Measurements from ENCODE around the gene DIAPH1.

Gene DIAPH1

GRCh38 chr5:141608046-141608445 is 10.8 kb downstream of the DIAPH1 start:
- no peak for DNase-seq
- Histone ChIP-seq H2BK5ac (ENCODE audit: low read depth, low read length, poor library complexity, severe bottlenecking) (no peak overlapping the region), H2AK5ac (ENCODE audit: low read length, severe bottlenecking) (no peak overlapping the region), H3K4me1 (ENCODE audit: control insufficient read depth, insufficient read depth, low read depth, low read length) (peaks cover 6% of the 10 kb centered on the region), H2BK12ac (ENCODE audit: low read length in 2 of 2) (no peak overlapping the region), H4K91ac (ENCODE audit: low read length) (no peak overlapping the region), H3K9me3 (ENCODE audit: control insufficient read depth, low read length) (no peaks in the 10 kb centered on the region), H3K27me3 (ENCODE audit: control insufficient read depth in 1 of 2, insufficient read depth in 1 of 2, low read length in 2 of 2) (no peaks in the 10 kb centered on the region), H3K9ac (ENCODE audit: low read length) (no peak overlapping the region), H3K36me3 (ENCODE audit: control insufficient read depth in 1 of 2, insufficient read depth in 2 of 2, low read depth in 1 of 2, low read length in 2 of 2) (no peaks in the 10 kb centered on the region), H3K4ac (ENCODE audit: low read depth in 1 of 2, low read length in 2 of 2) (no peak overlapping the region), H3K4me2 (ENCODE audit: low read length, poor library complexity, severe bottlenecking) (no peak overlapping the region), H2AFZ (ENCODE audit: low read depth, low read length) (no peak overlapping the region), H3K27ac (ENCODE audit: low read length, poor library complexity, severe bottlenecking) (no peak overlapping the region), H3K79me1 (replicated peaks; ENCODE audit: low read length, poor library complexity, severe bottlenecking) (peaks cover 20% of the 10 kb centered on the region), H2BK120ac (ENCODE audit: low read depth, low read length) (no peak overlapping the region), H4K8ac (ENCODE audit: low read length) (no peak overlapping the region), H3K4me3 (ENCODE audit: insufficient read depth in 1 of 2, low read depth in 1 of 2, low read length in 2 of 2) (no peak overlapping the region), H2BK15ac (ENCODE audit: low read depth, poor library complexity, severe bottlenecking) (no peak overlapping the region), H3K23ac (ENCODE audit: low read length in 2 of 2) (no peak overlapping the region), H3K18ac (ENCODE audit: low read depth in 1 of 2, low read length in 2 of 2) (no peak overlapping the region), H3K14ac (ENCODE audit: low read length in 2 of 2) (no peak overlapping the region)
- WGBS: 95% methylated on average over 2 of the region's 2 CpGs

GRCh38 chr5:141605523-141606277 is 13.1 kb downstream of the DIAPH1 start:
- DNase-seq: peak; percentile 21
- Histone ChIP-seq H3K14ac (ENCODE audit: low read length in 2 of 2) (no peak overlapping the region), H2AFZ (ENCODE audit: low read depth, low read length) (no peak overlapping the region), H3K27ac (ENCODE audit: low read length, poor library complexity, severe bottlenecking) (no peak overlapping the region), H2BK5ac (ENCODE audit: low read depth, low read length, poor library complexity, severe bottlenecking) (no peak overlapping the region), H3K9me3 (ENCODE audit: control insufficient read depth, low read length) (no peaks in the 10 kb centered on the region), H2AK5ac (ENCODE audit: low read length, severe bottlenecking) (no peak overlapping the region), H3K4me2 (ENCODE audit: low read length, poor library complexity, severe bottlenecking) (no peak overlapping the region), H3K4me3 (ENCODE audit: insufficient read depth in 1 of 2, low read depth in 1 of 2, low read length in 2 of 2) (no peak overlapping the region), H3K4me1 (ENCODE audit: control insufficient read depth, insufficient read depth, low read depth, low read length) (peaks cover 6% of the 10 kb centered on the region), H2BK12ac (ENCODE audit: low read length in 2 of 2) (no peak overlapping the region), H3K18ac (ENCODE audit: low read depth in 1 of 2, low read length in 2 of 2) (no peak overlapping the region), H4K91ac (ENCODE audit: low read length) (peak overlapping the region; percentile 39), H3K36me3 (ENCODE audit: control insufficient read depth in 1 of 2, insufficient read depth in 2 of 2, low read depth in 1 of 2, low read length in 2 of 2) (no peaks in the 10 kb centered on the region), H3K4ac (ENCODE audit: low read depth in 1 of 2, low read length in 2 of 2) (no peak overlapping the region), H4K8ac (ENCODE audit: low read length) (peak overlapping the region; percentile 77), H2BK15ac (ENCODE audit: low read depth, poor library complexity, severe bottlenecking) (no peak overlapping the region), H2BK120ac (ENCODE audit: low read depth, low read length) (peak overlapping the region; percentile 5), H3K9ac (ENCODE audit: low read length) (peak overlapping the region; percentile 82), H3K79me1 (replicated peaks; ENCODE audit: low read length, poor library complexity, severe bottlenecking) (peaks cover 19% of the 10 kb centered on the region), H3K27me3 (ENCODE audit: control insufficient read depth in 1 of 2, insufficient read depth in 1 of 2, low read length in 2 of 2) (no peaks in the 10 kb centered on the region), H3K23ac (ENCODE audit: low read length in 2 of 2) (no peak overlapping the region)
- WGBS: 90% methylated on average over 6 of the region's 6 CpGs

GRCh38 chr5:141603923-141604717 is 14.7 kb downstream of the DIAPH1 start:
- peak overlapping the region in 1 of 2 experiments; percentile 83 for H3K23ac ChIP-seq (ENCODE audit: low read length in 2 of 2)
- H4K91ac ChIP-seq (ENCODE audit: low read length): no peak overlapping the region
- H2BK5ac ChIP-seq (ENCODE audit: low read depth, low read length, poor library complexity, severe bottlenecking): no peak overlapping the region
- no peak overlapping the region for H2BK12ac ChIP-seq (ENCODE audit: low read length in 2 of 2)
- H3K4me2 ChIP-seq (ENCODE audit: low read length, poor library complexity, severe bottlenecking): no peak overlapping the region
- H2AFZ ChIP-seq (ENCODE audit: low read depth, low read length): no peak overlapping the region
- peaks cover 6% of the 10 kb centered on the region for H3K4me1 ChIP-seq (ENCODE audit: control insufficient read depth, insufficient read depth, low read depth, low read length)
- peak overlapping the region; percentile 82 for H3K9ac ChIP-seq (ENCODE audit: low read length)
- H4K8ac ChIP-seq (ENCODE audit: low read length): peak overlapping the region; percentile 8
- H3K4ac ChIP-seq (ENCODE audit: low read depth in 1 of 2, low read length in 2 of 2): peak overlapping the region in 1 of 2 experiments; percentile 27
- H3K36me3 ChIP-seq (ENCODE audit: control insufficient read depth in 1 of 2, insufficient read depth in 2 of 2, low read depth in 1 of 2, low read length in 2 of 2): no peaks in the 10 kb centered on the region
- peak overlapping the region in 1 of 2 experiments; percentile 11 for H3K14ac ChIP-seq (ENCODE audit: low read length in 2 of 2)
- H2AK5ac ChIP-seq (ENCODE audit: low read length, severe bottlenecking): no peak overlapping the region
- H3K9me3 ChIP-seq (ENCODE audit: control insufficient read depth, low read length): no peaks in the 10 kb centered on the region
- no peak overlapping the region for H2BK15ac ChIP-seq (ENCODE audit: low read depth, poor library complexity, severe bottlenecking)
- H3K27ac ChIP-seq (ENCODE audit: low read length, poor library complexity, severe bottlenecking): no peak overlapping the region
- H3K4me3 ChIP-seq (ENCODE audit: insufficient read depth in 1 of 2, low read depth in 1 of 2, low read length in 2 of 2): peak overlapping the region in 1 of 2 experiments; percentile 33
- 56% methylated on average over 6 of the region's 6 CpGs for WGBS
- H3K18ac ChIP-seq (ENCODE audit: low read depth in 1 of 2, low read length in 2 of 2): peak overlapping the region in 1 of 2 experiments; percentile 34
- DNase-seq: peak; percentile 94
- peaks cover 20% of the 10 kb centered on the region for H3K79me1 ChIP-seq (replicated peaks; ENCODE audit: low read length, poor library complexity, severe bottlenecking)
- H2BK120ac ChIP-seq (ENCODE audit: low read depth, low read length): no peak overlapping the region
- no peaks in the 10 kb centered on the region for H3K27me3 ChIP-seq (ENCODE audit: control insufficient read depth in 1 of 2, insufficient read depth in 1 of 2, low read length in 2 of 2)

GRCh38 chr5:141602606-141603005 is 16.2 kb downstream of the DIAPH1 start:
- no peaks in the 10 kb centered on the region for H3K36me3 ChIP-seq (ENCODE audit: control insufficient read depth in 1 of 2, insufficient read depth in 2 of 2, low read depth in 1 of 2, low read length in 2 of 2)
- WGBS: no CpG with 5 or more reads among the region's 1 CpG
- H3K14ac ChIP-seq (ENCODE audit: low read length in 2 of 2): no peak overlapping the region
- H2BK12ac ChIP-seq (ENCODE audit: low read length in 2 of 2): no peak overlapping the region
- peaks cover 4% of the 10 kb centered on the region for H3K4me1 ChIP-seq (ENCODE audit: control insufficient read depth, insufficient read depth, low read depth, low read length)
- H3K27me3 ChIP-seq (ENCODE audit: control insufficient read depth in 1 of 2, insufficient read depth in 1 of 2, low read length in 2 of 2): no peaks in the 10 kb centered on the region
- H3K9ac ChIP-seq (ENCODE audit: low read length): peak overlapping the region; percentile 69
- H3K23ac ChIP-seq (ENCODE audit: low read length in 2 of 2): no peak overlapping the region
- H4K8ac ChIP-seq (ENCODE audit: low read length): no peak overlapping the region
- no peak overlapping the region for H3K27ac ChIP-seq (ENCODE audit: low read length, poor library complexity, severe bottlenecking)
- peaks cover 24% of the 10 kb centered on the region for H3K79me1 ChIP-seq (replicated peaks; ENCODE audit: low read length, poor library complexity, severe bottlenecking)
- H2BK120ac ChIP-seq (ENCODE audit: low read depth, low read length): no peak overlapping the region
- no peak overlapping the region for H3K18ac ChIP-seq (ENCODE audit: low read depth in 1 of 2, low read length in 2 of 2)
- no peak overlapping the region for H2BK15ac ChIP-seq (ENCODE audit: low read depth, poor library complexity, severe bottlenecking)
- no peaks in the 10 kb centered on the region for H3K9me3 ChIP-seq (ENCODE audit: control insufficient read depth, low read length)
- H2BK5ac ChIP-seq (ENCODE audit: low read depth, low read length, poor library complexity, severe bottlenecking): no peak overlapping the region
- H2AFZ ChIP-seq (ENCODE audit: low read depth, low read length): no peak overlapping the region
- H4K91ac ChIP-seq (ENCODE audit: low read length): no peak overlapping the region
- H2AK5ac ChIP-seq (ENCODE audit: low read length, severe bottlenecking): no peak overlapping the region
- no peak overlapping the region for H3K4ac ChIP-seq (ENCODE audit: low read depth in 1 of 2, low read length in 2 of 2)
- H3K4me2 ChIP-seq (ENCODE audit: low read length, poor library complexity, severe bottlenecking): no peak overlapping the region
- no peak for DNase-seq
- no peak overlapping the region for H3K4me3 ChIP-seq (ENCODE audit: insufficient read depth in 1 of 2, low read depth in 1 of 2, low read length in 2 of 2)

All from mesenchymal stem cell (in vitro differentiated cells and primary cell).